Mucosa of gallbladder (tissue), 1 donor: Measurements from ENCODE around the gene LHFPL3. TPM values are rescaled to one million over a fixed set of nuclear protein-coding genes. Genes with fewer than 3 reads are reported as not detected.
"Not testable (repeated sequence)": the region's sequence is repeated elsewhere in the genome, so short reads cannot be mapped to it uniquely, and the experiment has no call there.

ENCODE experiments used
- DNase-seq: peaks from one replicate; pipeline ENCODE4 v3.0.0-alpha.2; 2020; ENCODE audit warnings: low spot score
- total RNA-seq: library from RNA; stranded (reverse); gene quantifications from one replicate; pipeline ENCODE4 v1.2.1, GENCODE V29; 2021
- donor health status: DM: no; HTN: no; CAD: no.

The LHFPL3 gene
- total RNA-seq, 1 donor from 2014 or later = not detected

DNA sequence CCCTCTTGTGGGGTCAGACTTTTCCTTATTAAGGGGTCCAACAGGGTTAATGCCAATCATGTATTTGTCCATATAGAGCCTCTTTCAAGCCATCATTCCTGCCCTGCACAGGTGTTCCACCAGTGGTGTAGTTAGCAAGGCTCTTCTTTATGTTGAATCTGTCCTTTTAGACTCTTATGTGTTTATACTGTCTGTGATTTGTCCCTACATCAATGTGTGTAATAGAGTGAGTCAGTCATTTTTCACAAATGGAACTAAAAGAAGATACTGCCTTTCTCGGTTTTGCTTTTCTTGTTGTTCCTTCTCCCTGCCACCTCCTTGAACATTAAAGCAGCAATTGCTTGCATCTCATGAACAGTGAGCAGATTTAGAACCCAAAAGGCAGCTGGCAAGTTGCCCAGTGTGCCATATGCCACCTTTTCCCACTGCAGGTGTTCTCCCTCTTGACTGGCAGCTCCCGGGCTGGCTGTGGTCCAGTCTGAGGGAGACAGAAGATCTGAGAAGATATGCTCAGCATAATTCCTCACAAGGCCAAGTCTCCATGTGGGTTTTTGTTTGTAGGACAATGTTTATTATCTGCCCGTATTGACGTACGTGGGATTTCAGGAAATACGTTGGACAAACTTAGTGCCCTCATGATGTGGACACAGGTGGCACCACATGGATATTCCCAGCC is 154.1 kb downstream of the LHFPL3 start:
- DNase-seq = no peak

GRCh38 chr7:104486931-104487330 is 158.5 kb downstream of the LHFPL3 start:
- no peak for DNase-seq

DNA sequence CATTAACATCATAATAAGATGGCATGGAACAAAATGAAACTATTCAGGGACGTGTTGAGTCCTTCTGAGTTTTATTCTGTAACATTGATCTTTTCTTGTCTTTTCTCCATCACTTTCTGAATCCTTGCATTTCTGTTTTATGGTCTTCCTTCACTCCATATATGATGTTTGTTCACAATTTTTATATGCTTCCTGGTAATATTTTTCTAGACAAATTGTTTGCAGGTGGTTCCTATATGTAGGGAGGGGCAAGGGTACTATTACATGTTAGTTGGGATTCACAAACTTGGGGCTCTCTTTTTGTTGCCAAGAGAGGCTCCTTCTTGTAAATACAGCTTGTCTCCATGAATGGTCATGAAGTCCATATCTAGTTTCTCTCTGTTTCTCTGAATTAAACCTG is 159.2 kb downstream of the LHFPL3 start:
- no peak for DNase-seq

GRCh38 chr7:104497379-104497967 is 169.1 kb downstream of the LHFPL3 start:
- DNase-seq = no peak

- no peak for DNase-seq
Measured at GRCh38 chr7:104499975-104500374, 171.6 kb downstream of the LHFPL3 start.

DNA sequence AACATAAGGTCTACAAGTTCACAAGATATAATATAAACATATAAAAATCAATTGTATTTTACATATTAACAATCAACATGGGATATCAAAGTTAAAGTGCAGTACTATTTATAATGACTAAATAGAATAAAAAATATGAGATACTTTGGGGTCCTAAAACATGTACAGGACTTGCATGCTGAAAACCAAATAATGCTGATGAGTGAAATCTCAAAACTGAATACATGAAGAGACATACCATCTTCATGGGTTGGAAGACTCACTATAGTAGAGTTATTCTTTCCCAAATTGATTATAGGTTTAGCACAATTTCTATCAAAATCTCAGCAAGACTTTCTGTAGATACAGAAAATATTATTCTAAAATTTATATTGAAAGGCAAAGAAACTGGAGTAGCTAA is 181.5 kb downstream of the LHFPL3 start:
- DNase-seq = no peak

DNA sequence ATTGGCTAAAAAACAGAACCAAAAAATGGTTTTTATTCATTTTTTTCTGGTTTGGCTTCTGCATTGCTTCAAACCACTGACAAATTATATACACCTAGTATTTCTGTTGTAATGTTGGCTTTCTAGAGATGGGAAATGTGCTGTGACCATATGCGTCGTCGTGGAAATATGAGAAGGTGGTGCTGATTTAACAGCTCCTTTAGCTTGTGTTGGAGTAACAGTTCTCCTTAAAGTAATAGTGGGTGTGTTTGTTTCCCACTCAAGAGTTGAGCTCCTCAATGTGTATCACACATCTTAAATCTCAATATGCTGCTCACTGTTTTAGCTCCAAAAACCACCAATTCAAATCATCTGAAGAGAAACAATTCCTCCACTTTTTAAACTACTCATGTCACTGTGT is 196.4 kb downstream of the LHFPL3 start:
- DNase-seq = no peak

- no peak for DNase-seq
Measured at GRCh38 chr7:104528142-104528541, 199.7 kb downstream of the LHFPL3 start.

DNA sequence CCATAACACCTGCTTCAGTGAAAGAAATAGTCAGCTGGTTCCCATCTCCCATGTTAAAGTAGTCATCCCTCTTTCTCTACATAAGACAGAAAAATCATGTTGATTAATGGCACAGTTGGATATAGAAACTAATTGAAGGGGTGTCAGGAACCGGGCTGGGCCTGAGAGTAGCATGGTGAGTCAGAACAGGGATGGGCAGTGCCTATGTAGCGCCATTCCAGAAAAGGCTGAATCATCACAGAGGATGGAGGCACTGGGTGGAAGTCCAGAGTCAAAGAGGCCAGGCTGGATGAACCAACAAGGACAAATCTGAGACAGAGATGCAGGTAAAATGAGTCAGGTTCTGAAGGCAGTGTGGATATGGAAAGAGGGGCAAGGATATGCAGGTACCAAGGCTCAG is 201.2 kb downstream of the LHFPL3 start:
- DNase-seq = no peak

DNA sequence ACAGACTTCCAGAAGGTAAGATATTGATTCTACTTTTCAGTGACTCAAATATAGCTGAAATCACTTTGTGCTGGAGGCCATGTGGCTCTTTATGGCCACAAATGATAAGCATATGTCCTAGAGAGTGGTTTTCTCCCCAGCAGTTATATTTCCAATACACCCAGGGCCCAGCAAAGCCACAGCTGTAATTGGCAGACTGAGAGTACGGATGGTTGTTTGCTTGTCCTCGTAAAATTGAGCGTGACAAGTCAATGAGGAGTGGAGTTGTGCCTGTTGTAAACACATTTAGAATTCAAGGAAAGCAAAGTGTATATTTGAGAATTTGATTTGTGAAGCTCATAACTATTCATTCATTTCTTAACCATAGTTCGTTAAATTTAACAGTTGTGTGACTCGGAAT is 201.8 kb downstream of the LHFPL3 start:
- no peak for DNase-seq

GRCh38 chr7:104534149-104534548 is 205.7 kb downstream of the LHFPL3 start:
- no peak for DNase-seq

- DNase-seq = no peak
Measured at GRCh38 chr7:104535841-104536240, 207.4 kb downstream of the LHFPL3 start.

GRCh38 chr7:104536956-104537355 is 208.6 kb downstream of the LHFPL3 start:
- no peak for DNase-seq

GRCh38 chr7:104538152-104538551 is 209.7 kb downstream of the LHFPL3 start:
- no peak for DNase-seq

GRCh38 chr7:104541897-104542296 is 213.5 kb downstream of the LHFPL3 start:
- DNase-seq = no peak

DNA sequence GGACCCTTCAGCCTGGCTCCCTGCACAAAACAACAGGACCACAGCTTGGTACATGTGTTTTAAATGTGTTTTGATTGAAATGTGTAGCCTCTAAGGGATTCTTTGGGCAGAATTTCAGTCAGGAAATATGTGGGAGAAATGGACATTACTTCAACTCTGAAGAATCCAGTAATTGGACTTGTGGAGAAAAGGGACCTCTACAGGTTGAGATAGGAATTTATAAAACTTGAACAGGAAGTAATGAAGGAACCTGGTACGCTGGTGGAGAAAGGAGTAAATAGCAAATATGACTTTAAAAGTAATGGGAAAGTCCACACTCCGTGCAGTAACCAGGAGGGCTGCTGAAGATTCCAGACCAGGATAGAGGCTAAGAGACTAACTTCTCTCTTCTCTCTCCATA is 220.5 kb downstream of the LHFPL3 start:
- DNase-seq = no peak

DNA sequence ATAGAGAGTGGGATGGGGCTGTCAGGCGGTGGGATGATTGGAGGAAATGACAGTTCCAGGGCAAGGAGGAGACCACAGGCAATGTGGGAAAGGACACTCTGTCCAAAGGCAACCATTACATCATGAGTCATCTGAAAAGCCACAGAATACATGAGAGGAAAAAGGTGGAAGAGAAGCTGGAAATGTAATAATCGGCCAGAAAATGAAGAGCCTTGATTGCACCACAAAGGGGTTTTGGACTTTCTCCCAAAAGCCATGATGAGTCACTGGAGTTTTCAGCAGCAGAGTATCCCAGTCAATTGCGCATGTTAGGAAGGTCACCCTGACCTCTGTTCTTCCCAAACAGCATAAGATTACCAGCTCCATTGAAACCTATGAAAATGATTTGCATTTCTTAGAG is 222.0 kb downstream of the LHFPL3 start:
- DNase-seq = no peak

- DNase-seq = no peak
Measured at GRCh38 chr7:104551226-104551625, 222.8 kb downstream of the LHFPL3 start.

DNA sequence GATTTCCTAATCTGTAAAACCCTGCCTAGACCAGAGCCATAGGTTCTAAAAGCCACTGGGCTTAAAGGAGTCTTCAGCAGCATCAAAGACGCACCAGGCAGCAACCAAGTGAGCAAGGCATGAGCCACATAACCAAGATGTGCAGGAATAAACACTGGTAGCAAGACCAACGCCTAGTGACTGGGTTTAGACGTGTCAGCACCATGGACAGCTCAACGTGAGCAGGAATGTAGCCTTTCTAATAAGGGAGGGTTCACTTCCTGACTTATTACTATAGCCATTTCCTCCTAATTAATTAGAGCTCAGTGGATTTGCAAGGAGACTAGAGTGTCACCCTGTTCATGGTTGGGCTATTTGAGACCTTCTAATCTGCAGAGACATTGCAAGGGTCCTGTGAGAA is 223.7 kb downstream of the LHFPL3 start:
- peak; percentile 40 for DNase-seq

DNA sequence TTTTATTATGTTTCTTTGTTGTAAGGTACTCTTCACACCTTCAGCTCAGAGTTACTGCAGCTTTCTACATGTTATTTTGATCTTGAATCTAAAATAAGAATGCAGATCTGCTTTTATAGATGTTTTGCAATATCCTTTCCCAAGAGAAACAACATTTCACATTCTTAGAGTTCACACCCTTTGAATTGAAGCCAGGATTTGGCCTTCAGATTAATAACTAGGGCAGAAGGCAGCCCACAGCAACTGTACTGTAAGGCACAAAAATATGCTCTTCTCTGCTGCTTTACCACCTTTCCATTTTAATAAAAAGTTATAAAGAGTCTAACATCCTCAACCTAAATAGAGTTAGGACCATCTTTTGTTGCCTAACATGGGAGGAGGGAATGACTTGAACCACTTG is 224.7 kb downstream of the LHFPL3 start:
- DNase-seq = no peak

GRCh38 chr7:104563350-104563901 is 235.0 kb downstream of the LHFPL3 start:
- not testable (repeated sequence) for DNase-seq

DNA sequence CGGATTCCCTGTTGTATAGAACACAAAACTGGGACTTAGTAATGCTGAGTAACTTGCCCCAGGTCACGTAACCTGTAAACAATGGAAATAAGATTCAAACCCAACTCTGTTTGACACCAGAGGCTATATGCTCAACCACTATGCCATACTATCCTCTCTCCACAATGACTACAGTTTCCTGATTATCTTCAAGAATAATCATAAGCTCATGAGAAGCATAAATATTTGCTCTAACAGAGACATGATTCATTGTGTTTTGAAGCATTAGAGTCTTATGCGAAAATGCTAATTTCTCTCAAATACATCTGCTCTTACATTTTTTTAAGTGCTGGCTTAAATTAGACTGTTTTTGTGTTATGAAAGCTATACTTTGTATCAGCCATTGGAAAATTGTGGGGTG is 241.3 kb downstream of the LHFPL3 start:
- no peak for DNase-seq

DNA sequence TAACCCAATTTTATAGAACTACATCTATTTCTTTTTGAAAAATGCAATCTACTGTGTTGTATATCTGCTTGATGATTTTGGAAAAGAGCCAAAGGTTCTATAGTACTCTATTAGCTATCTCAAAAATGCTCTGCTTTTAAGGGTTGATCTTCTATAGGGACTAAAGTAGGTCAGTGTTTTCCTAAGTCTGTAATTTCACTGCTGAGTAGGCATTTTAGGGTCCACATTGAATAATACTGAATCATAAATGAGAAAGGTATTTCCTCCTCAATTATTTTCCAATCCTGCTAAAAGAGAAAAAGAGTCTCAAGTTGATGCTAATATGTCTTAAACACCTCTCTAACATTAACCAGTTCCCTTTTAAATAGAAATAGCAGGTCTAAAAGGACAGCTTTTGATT is 244.2 kb downstream of the LHFPL3 start:
- DNase-seq = no peak

DNA sequence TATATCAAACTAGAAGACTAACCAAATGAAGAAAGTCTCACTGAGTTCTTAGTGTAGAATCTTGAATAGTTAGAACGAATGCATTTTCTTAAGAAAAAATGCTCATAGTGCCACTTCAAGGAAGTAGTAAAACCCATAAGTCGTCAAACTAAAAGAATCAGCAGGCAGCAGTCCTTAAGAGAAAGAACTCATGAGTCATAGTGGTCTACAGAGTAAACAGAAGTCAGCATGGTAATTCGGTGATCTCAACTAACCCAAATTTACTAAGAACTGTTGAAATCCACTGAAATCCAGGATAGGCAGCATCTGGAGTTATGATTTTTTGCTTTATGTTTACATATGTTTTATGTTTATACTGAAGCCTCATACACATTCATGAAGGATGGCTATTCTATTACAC is 256.2 kb downstream of the LHFPL3 start:
- no peak for DNase-seq
